GM12872 (cell line): Measurements from ENCODE around the gene CTSA.

Source experiments
- TF ChIP-seq, protein P1 (sequence below): IDR thresholded peaks from 3 replicates; pipeline ENCODE4 v1.5.1; 2011; ENCODE audit warnings: low read depth, mild to moderate bottlenecking, low read length, moderate library complexity; ENCODE audit not compliant: insufficient read depth

The CTSA gene

GRCh38 chr20:45890985-45891983 lies at the start of gene CTSA, which contains the start of gene NEURL2:
CTSA (plus strand) TSS chr20:45891335; CDS start chr20:45891569, 234 bp downstream.
NEURL2 (minus strand) TSS chr20:45891208; CDS start chr20:45890991, 217 bp downstream.
- TF ChIP-seq, protein P1, sequence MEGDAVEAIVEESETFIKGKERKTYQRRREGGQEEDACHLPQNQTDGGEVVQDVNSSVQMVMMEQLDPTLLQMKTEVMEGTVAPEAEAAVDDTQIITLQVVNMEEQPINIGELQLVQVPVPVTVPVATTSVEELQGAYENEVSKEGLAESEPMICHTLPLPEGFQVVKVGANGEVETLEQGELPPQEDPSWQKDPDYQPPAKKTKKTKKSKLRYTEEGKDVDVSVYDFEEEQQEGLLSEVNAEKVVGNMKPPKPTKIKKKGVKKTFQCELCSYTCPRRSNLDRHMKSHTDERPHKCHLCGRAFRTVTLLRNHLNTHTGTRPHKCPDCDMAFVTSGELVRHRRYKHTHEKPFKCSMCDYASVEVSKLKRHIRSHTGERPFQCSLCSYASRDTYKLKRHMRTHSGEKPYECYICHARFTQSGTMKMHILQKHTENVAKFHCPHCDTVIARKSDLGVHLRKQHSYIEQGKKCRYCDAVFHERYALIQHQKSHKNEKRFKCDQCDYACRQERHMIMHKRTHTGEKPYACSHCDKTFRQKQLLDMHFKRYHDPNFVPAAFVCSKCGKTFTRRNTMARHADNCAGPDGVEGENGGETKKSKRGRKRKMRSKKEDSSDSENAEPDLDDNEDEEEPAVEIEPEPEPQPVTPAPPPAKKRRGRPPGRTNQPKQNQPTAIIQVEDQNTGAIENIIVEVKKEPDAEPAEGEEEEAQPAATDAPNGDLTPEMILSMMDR: no peak

GRCh38 chr20:45841407-45842129 lies 49.6 kb upstream of the CTSA start:
- TF ChIP-seq, protein P1: no peak

DNA sequence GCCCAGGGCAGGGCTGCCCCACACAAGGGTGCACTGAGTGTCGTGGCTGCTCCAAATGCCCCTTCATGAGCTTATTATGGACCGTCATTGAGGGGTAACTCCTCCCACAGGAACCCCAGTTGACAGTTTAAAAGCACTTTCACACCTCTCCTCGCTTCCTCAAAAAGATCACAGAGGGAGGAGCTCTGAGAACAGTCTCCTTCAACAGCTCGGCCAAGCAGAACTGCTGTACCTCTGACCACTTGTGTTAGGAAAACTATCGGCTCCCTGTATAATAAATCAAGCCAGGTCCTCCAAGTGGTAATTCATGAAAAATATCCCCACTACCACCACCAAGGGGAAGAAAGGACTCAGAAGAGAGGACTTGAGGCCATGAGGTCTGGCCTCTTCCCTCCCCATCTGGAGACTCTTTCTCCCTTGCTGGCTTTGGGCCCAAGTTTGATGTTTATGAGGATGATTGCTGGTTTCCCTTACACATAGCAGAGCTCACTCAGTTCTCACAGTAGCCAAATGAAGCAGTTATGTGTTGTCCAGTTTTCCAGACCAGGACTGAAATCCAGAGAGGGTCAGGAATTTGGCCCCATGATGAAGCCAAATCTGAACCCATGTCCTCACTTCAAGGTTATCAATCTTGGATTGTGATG lies 48.8 kb upstream of the CTSA start:
- TF ChIP-seq, protein P1: no peak

GRCh38 chr20:45843506-45843905 lies 47.6 kb upstream of the CTSA start:
- TF ChIP-seq, protein P1: no peak

GRCh38 chr20:45845452-45845851 lies 45.7 kb upstream of the CTSA start:
- TF ChIP-seq, protein P1: no peak

DNA sequence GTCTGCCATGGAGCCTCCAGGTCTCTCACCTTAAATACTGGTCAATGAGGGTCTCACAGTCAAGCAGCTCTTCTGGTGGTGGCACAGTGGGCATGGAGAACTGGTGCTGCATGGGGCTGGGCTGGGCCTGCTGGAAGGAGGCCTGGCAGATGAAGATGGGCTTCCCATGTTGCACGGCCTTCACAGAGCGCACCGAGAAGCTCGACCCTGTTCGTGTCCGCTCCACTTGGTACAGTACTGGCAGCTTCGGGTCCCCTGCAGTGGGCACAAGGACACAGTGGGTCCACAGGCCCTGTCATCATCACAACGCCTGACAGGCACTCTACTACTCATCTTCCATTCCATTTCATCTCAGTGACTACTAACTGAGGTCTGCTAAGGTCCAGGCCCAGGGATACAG lies 42.7 kb upstream of the CTSA start:
- TF ChIP-seq, protein P1: no peak
